ENCODE results near the gene CHD6.

Gene CHD6

DNA sequence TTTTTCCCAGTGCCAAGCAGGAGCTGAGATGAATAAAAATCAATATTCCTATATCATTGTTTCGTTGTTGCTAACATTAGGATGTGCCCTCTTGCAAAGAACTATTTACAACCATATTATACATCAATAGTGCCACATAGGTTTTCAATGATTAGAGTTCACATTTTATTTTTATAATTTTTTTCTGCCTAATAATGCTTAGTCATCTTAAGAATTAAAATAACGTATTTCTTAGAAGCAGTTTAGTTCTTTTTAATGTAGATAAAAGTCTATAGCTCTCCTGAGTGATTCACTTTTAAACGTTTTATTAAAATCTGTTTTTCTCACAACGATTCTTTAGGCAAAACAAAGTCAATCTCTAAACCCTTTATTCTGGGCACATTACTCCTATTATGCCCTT is 71.6 kb downstream of the CHD6 start:
- TF ChIP-seq MYNN (tag by site-specific recombination; IDR thresholded peaks at IDR 0.05; ENCODE audit: borderline replicate concordance) (no peak), ZNF391 (tag by site-specific recombination; IDR thresholded peaks at IDR 0.05; ENCODE audit: borderline replicate concordance, low read depth) (no peak), ZNF664 (tag by site-specific recombination; IDR thresholded peaks at IDR 0.05) (no peak), ZNF510 (tag by site-specific recombination; IDR thresholded peaks at IDR 0.05; ENCODE audit: insufficient replicate concordance) (no peak), ZNF776 (tag by site-specific recombination; IDR thresholded peaks at IDR 0.05; ENCODE audit: borderline replicate concordance) (no peak), REPIN1 (tag by site-specific recombination; IDR thresholded peaks at IDR 0.05; ENCODE audit: low read depth) (no peak), ZNF791 (tag by site-specific recombination; IDR thresholded peaks at IDR 0.05) (no peak), ZNF239 (tag by site-specific recombination; IDR thresholded peaks at IDR 0.05) (no peak), PRDM10 (tag by site-specific recombination; IDR thresholded peaks at IDR 0.05) (no peak)
- TF ChIP-seq, protein P1, sequence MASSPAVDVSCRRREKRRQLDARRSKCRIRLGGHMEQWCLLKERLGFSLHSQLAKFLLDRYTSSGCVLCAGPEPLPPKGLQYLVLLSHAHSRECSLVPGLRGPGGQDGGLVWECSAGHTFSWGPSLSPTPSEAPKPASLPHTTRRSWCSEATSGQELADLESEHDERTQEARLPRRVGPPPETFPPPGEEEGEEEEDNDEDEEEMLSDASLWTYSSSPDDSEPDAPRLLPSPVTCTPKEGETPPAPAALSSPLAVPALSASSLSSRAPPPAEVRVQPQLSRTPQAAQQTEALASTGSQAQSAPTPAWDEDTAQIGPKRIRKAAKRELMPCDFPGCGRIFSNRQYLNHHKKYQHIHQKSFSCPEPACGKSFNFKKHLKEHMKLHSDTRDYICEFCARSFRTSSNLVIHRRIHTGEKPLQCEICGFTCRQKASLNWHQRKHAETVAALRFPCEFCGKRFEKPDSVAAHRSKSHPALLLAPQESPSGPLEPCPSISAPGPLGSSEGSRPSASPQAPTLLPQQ (tag by site-specific recombination; IDR thresholded peaks at IDR 0.05) = no peak
- Histone ChIP-seq H3K36me3 (ENCODE audit: control insufficient read depth in 2 of 2, insufficient read depth in 1 of 2, low read length in 2 of 2) (peaks cover 0 to 5% of the 10 kb centered on the region in 2 experiments; a peak in 1 of 3 replicates), H3K9me3 (ENCODE audit: control insufficient read depth, insufficient read depth, low read depth, low read length) (no peaks in the 10 kb centered on the region), H3K4me1 (ENCODE audit: control insufficient read depth, insufficient read depth, low read length) (peaks cover 7% of the 10 kb centered on the region; the same call in 1 of the 2 replicates), H3K4me3 (ENCODE audit: low read depth, low read length) (no peak overlapping the region), H3K27ac (ENCODE audit: extremely low read depth, low read depth, low read length) (no peak overlapping the region)
- POLR2A ChIA-PET = no interaction called here
- CTCF ChIA-PET = interaction anchor here (0.6 kb wide), 1 partner anchor 1402 kb away, joined by 5 read pairs; no protein-coding TSS in a partner anchor

- ChIA-PET POLR2A (interaction anchor here (1.2 kb wide), 1 partner anchor 36 kb away, joined by 5 read pairs; no protein-coding TSS in a partner anchor), CTCF (interaction anchor here (1.1 kb wide), 1 partner anchor 205 kb away, joined by 4 read pairs; no protein-coding TSS in a partner anchor)
- H3K36me3 ChIP-seq (ENCODE audit: control insufficient read depth in 2 of 2, insufficient read depth in 1 of 2, low read length in 2 of 2) = no peaks in the 10 kb centered on the region
- H3K9me3 ChIP-seq (ENCODE audit: control insufficient read depth, insufficient read depth, low read depth, low read length) = no peaks in the 10 kb centered on the region
- H3K4me1 ChIP-seq (ENCODE audit: control insufficient read depth, insufficient read depth, low read length) = no peaks in the 10 kb centered on the region
- no peak overlapping the region for H3K4me3 ChIP-seq (ENCODE audit: low read depth, low read length)
- H3K27ac ChIP-seq (ENCODE audit: extremely low read depth, low read depth, low read length) = no peak overlapping the region
- no peak for TF ChIP-seq SALL2 (tag by site-specific recombination; IDR thresholded peaks at IDR 0.05; ENCODE audit: borderline replicate concordance)
- TF ChIP-seq KLF17 (tag by site-specific recombination; IDR thresholded peaks at IDR 0.05) = no peak
- no peak for TF ChIP-seq ZNF391 (tag by site-specific recombination; IDR thresholded peaks at IDR 0.05; ENCODE audit: borderline replicate concordance, low read depth)
- TF ChIP-seq ZNF214 (tag by site-specific recombination; IDR thresholded peaks at IDR 0.05; ENCODE audit: borderline replicate concordance) = no peak
- TF ChIP-seq ZSCAN4 (tag by site-specific recombination; IDR thresholded peaks at IDR 0.05) = no peak
- TF ChIP-seq ZIC2 (tag by site-specific recombination; IDR thresholded peaks at IDR 0.05) = no peak
- TF ChIP-seq GFI1B (tag by site-specific recombination; IDR thresholded peaks at IDR 0.05) = no peak
- no peak for TF ChIP-seq ZNF473 (tag by site-specific recombination; IDR thresholded peaks at IDR 0.05)
- TF ChIP-seq, protein P2, sequence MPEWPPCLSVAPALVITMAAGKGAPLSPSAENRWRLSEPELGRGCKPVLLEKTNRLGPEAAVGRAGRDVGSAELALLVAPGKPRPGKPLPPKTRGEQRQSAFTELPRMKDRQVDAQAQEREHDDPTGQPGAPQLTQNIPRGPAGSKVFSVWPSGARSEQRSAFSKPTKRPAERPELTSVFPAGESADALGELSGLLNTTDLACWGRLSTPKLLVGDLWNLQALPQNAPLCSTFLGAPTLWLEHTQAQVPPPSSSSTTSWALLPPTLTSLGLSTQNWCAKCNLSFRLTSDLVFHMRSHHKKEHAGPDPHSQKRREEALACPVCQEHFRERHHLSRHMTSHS (tag by site-specific recombination; IDR thresholded peaks at IDR 0.05) = no peak
- TF ChIP-seq ZNF433 (tag by site-specific recombination; IDR thresholded peaks at IDR 0.05; ENCODE audit: low read depth) = no peak
- TF ChIP-seq ZNF660 (tag by site-specific recombination; IDR thresholded peaks at IDR 0.05) = no peak
- TF ChIP-seq ZNF132 (tag by site-specific recombination; IDR thresholded peaks at IDR 0.05; ENCODE audit: borderline replicate concordance) = no peak
- TF ChIP-seq, protein P3, sequence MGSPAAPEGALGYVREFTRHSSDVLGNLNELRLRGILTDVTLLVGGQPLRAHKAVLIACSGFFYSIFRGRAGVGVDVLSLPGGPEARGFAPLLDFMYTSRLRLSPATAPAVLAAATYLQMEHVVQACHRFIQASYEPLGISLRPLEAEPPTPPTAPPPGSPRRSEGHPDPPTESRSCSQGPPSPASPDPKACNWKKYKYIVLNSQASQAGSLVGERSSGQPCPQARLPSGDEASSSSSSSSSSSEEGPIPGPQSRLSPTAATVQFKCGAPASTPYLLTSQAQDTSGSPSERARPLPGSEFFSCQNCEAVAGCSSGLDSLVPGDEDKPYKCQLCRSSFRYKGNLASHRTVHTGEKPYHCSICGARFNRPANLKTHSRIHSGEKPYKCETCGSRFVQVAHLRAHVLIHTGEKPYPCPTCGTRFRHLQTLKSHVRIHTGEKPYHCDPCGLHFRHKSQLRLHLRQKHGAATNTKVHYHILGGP (tag by site-specific recombination; IDR thresholded peaks at IDR 0.05) = no peak
- TF ChIP-seq ZFP69B (tag by site-specific recombination; IDR thresholded peaks at IDR 0.05) = no peak
- no peak for TF ChIP-seq ELK4 (IDR thresholded peaks at IDR 0.05; ENCODE audit: borderline replicate concordance, low read depth, low read length)
Observed at GRCh38 chr20:41544472-41544871, 73.7 kb downstream of the CHD6 start.
